ENCODE measurements around the gene IGDCC3. TPM values are rescaled to one million over a fixed set of nuclear protein-coding genes. Genes with fewer than 3 reads are reported as not detected.

IGDCC3 gene
- total RNA-seq, 4 donors from 2014 or later = not detected

- Histone ChIP-seq H3K9me3 (no peaks in the 10 kb centered on the region), H3K36me3 (no peaks in the 10 kb centered on the region), H3K27me3 (peaks cover 8 to 29% (median 22%) of the 10 kb centered on the region in 3 donors), H3K4me1 (peaks cover 8 to 15% of the 10 kb centered on the region in 2 donors), H3K27ac (no peak overlapping the region), H3K4me3 (no peak overlapping the region)
- intact Hi-C loops (cut with DNase I; ENCODE audit: low total_unique reads) (no loop called here), in situ Hi-C loops (cut with MboI; ENCODE audit: low sequenced_read_pairs in 4 of 4) (loop anchor here in 1 of 4 donors (5.0 kb wide), 1 partner anchor 37 kb away; no protein-coding TSS in a partner anchor)
- ATAC-seq (no peak), DNase-seq (no peak)
- TF ChIP-seq POLR2A (IDR thresholded peaks at IDR 0.05) = no peak
- TF ChIP-seq, protein P1, sequence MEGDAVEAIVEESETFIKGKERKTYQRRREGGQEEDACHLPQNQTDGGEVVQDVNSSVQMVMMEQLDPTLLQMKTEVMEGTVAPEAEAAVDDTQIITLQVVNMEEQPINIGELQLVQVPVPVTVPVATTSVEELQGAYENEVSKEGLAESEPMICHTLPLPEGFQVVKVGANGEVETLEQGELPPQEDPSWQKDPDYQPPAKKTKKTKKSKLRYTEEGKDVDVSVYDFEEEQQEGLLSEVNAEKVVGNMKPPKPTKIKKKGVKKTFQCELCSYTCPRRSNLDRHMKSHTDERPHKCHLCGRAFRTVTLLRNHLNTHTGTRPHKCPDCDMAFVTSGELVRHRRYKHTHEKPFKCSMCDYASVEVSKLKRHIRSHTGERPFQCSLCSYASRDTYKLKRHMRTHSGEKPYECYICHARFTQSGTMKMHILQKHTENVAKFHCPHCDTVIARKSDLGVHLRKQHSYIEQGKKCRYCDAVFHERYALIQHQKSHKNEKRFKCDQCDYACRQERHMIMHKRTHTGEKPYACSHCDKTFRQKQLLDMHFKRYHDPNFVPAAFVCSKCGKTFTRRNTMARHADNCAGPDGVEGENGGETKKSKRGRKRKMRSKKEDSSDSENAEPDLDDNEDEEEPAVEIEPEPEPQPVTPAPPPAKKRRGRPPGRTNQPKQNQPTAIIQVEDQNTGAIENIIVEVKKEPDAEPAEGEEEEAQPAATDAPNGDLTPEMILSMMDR (IDR thresholded peaks at IDR 0.05 in 4 of 5, conservative IDR thresholded peaks at IDR 0.05 in 1 of 5) = no peak
Measured at GRCh38 chr15:65374334-65374733, 3.5 kb downstream of the IGDCC3 start.

DNA sequence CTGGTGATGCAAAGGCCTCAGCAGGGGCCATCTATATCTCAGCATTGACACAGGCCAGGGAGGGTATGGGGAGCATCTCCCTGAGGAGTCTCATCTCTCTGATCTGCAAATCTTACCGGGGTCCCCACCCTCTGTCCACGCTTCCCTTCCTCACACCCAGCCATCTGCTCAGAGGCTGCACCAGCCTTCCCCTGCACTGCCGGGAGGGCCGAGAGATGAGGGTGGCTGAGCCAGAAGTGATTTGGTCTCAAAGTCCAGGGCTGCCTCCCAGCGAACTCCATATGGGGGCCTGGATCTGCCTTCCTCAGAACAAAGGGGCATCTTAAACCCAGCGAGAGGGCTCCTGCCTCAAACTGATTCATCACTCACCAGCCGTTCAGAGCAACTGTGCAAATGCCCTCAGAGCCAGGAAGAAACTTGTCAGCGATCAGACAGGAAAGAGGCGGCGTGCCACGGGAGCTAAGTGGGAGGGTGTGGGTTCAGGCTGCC lies 4.6 kb downstream of the IGDCC3 start:
- in situ Hi-C loops (cut with MboI; ENCODE audit: low sequenced_read_pairs in 4 of 4) = loop anchor here in 1 of 4 donors (5.0 kb wide), 1 partner anchor 36 kb away; no protein-coding TSS in a partner anchor
- TF ChIP-seq, protein P1 (IDR thresholded peaks at IDR 0.05 in 4 of 5, conservative IDR thresholded peaks at IDR 0.05 in 1 of 5) = no peak
- no peak for TF ChIP-seq POLR2A (IDR thresholded peaks at IDR 0.05)
- peaks cover 8 to 29% (median 22%) of the 10 kb centered on the region in 3 donors for H3K27me3 ChIP-seq
- no peaks in the 10 kb centered on the region for H3K36me3 ChIP-seq
- ATAC-seq = no peak
- intact Hi-C loops (cut with DNase I; ENCODE audit: low total_unique reads) = no loop called here
- no peak for DNase-seq
- no peak overlapping the region for H3K27ac ChIP-seq
- no peak overlapping the region for H3K4me3 ChIP-seq
- H3K4me1 ChIP-seq = peaks cover 6 to 13% of the 10 kb centered on the region in 2 donors
- H3K9me3 ChIP-seq = no peaks in the 10 kb centered on the region

GRCh38 chr15:65372787-65373067 lies 5.1 kb downstream of the IGDCC3 start:
- no peak for DNase-seq
- H3K36me3 ChIP-seq = no peaks in the 10 kb centered on the region
- H3K4me1 ChIP-seq = peaks cover 4 to 10% of the 10 kb centered on the region in 2 donors
- intact Hi-C loops (cut with DNase I; ENCODE audit: low total_unique reads) (no loop called here), in situ Hi-C loops (cut with MboI; ENCODE audit: low sequenced_read_pairs in 4 of 4) (loop anchor here in 1 of 4 donors (5.0 kb wide), 1 partner anchor 35 kb away; no protein-coding TSS in a partner anchor)
- ATAC-seq = no peak
- TF ChIP-seq, protein P1 (IDR thresholded peaks at IDR 0.05 in 4 of 5, conservative IDR thresholded peaks at IDR 0.05 in 1 of 5) = no peak
- TF ChIP-seq POLR2A (IDR thresholded peaks at IDR 0.05) = no peak
- H3K27ac ChIP-seq = no peak overlapping the region
- no peaks in the 10 kb centered on the region for H3K9me3 ChIP-seq
- H3K4me3 ChIP-seq = no peak overlapping the region
- peaks cover 8 to 29% (median 22%) of the 10 kb centered on the region in 3 donors for H3K27me3 ChIP-seq

DNA sequence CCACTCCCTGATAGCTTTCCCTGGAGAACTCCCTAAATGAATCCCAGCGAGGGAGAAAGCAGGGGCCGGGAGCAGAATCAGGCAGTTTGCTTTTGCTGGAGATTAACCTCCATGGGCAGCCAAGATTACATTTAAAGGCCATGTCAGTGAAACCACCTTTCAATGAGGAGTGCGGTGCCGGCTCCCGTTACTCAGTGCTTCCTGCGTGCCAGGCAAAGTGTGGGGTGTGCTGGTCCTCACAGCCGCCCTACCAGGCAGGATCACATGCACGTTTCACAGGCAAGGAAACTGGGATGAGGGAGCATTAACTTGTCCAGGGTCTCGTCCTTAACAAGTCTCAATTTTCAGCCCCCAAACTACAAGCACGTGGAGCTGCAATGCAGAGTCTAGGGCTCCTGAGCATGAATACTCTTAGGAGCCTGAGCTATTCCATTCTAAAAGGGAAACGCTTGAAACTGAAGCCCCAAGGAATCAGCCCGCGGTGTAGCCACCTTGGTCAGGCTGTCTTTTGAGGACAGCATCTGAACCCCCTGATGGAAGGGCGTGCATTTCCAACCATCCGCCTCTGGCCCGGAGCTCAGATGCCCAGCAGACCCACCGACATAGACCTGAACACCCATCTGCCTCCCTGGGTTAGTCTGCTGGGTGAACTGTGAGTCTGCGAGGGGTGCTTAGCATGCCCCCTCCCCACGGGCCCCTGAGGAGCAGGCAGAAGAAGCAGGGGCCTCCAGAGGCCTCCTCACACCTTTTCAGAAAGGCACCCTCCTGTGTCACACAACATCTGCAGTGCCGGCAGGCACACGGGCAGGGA lies 5.6 kb downstream of the IGDCC3 start:
- Histone ChIP-seq H3K4me1 (peaks cover 4 to 8% of the 10 kb centered on the region in 2 donors), H3K4me3 (no peak overlapping the region), H3K27ac (no peak overlapping the region), H3K27me3 (peaks cover 8 to 29% (median 22%) of the 10 kb centered on the region in 3 donors), H3K36me3 (no peaks in the 10 kb centered on the region), H3K9me3 (no peaks in the 10 kb centered on the region)
- TF ChIP-seq, protein P1 (IDR thresholded peaks at IDR 0.05 in 4 of 5, conservative IDR thresholded peaks at IDR 0.05 in 1 of 5) = no peak
- no peak for TF ChIP-seq POLR2A (IDR thresholded peaks at IDR 0.05)
- no peak for ATAC-seq
- intact Hi-C loops (cut with DNase I; ENCODE audit: low total_unique reads) (no loop called here), in situ Hi-C loops (cut with MboI; ENCODE audit: low sequenced_read_pairs in 4 of 4) (loop anchor here in 1 of 4 donors (5.0 kb wide), 1 partner anchor 35 kb away; no protein-coding TSS in a partner anchor)
- DNase-seq = no peak

Measured in gastrocnemius medialis (tissue), 4 donors.